Activated naive CD8-positive, alpha-beta T cell treated with anti-CD3 and anti-CD28 coated beads for 36 hours (primary cell): Measurements from ENCODE around the gene ECT2L. TPM values are rescaled to one million over a fixed set of nuclear protein-coding genes. Genes with fewer than 3 reads are reported as not detected.
A peak's percentile ranks its signal among the peaks of the same experiment; 100 is the strongest.
"Not testable (repeated sequence)": the region's sequence is repeated elsewhere in the genome, so short reads cannot be mapped to it uniquely, and the experiment has no call there.

Source experiments
- DNase-seq: peaks from one replicate; pipeline ENCODE4 v3.0.0; 2021
- H3K27ac Mint-ChIP-seq: one replicate; pipeline ENCODE4 v1.8.0; 2022; ENCODE audit warnings: mild to moderate bottlenecking, moderate library complexity, mixed read lengths
- H3K27me3 Mint-ChIP-seq: one replicate; pipeline ENCODE4 v1.8.0; 2022; ENCODE audit warnings: mild to moderate bottlenecking, mixed read lengths
- H3K36me3 Mint-ChIP-seq: one replicate; pipeline ENCODE4 v1.8.0; 2021; ENCODE audit warnings: mild to moderate bottlenecking, mixed read lengths
- H3K4me1 Mint-ChIP-seq: one replicate; pipeline ENCODE4 v1.8.0; 2021; ENCODE audit warnings: mixed read lengths
- H3K4me3 Mint-ChIP-seq: one replicate; pipeline ENCODE4 v1.8.0; 2022; ENCODE audit warnings: mild to moderate bottlenecking, moderate library complexity, mixed read lengths
- H3K9me3 Mint-ChIP-seq: one replicate; pipeline ENCODE4 v1.8.0; 2022; ENCODE audit warnings: mixed read lengths
- total RNA-seq, 2 experiments: library from RNA; stranded (reverse); gene quantifications; one replicate each; pipeline ENCODE4 v1.2.3, GENCODE V29; 2021

Gene ECT2L
- total RNA-seq, 2 experiments from 2014 or later = not detected

DNA sequence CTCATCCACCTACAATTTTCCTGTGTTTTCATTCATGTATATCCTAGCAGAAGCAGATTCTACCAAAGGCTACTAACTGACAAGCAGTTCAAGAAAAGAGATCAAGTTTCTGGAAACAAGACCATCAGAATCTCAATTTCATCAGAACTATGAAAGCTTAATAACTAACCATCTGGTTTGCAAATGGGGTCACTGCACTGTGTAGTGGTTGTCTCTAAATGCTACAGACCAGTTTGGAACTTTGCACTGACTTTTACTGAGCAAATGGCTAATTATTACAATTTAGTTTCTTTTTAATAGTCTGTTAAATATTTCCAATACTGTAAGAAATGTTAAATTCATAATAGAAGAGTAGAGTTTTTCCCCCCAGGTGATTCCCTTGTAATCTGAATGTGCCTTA is 127.7 kb downstream of the ECT2L start:
- Mint-ChIP-seq H3K4me3 (no peak overlapping the region), H3K9me3 (no peaks in the 10 kb centered on the region), H3K4me1 (no peaks in the 10 kb centered on the region), H3K27ac (no peak overlapping the region), H3K27me3 (no peaks in the 10 kb centered on the region), H3K36me3 (peaks cover 13% of the 10 kb centered on the region)
- DNase-seq = no peak

GRCh38 chr6:138925806-138926205 is 129.9 kb downstream of the ECT2L start:
- H3K27me3 Mint-ChIP-seq = no peaks in the 10 kb centered on the region
- no peaks in the 10 kb centered on the region for H3K4me1 Mint-ChIP-seq
- peaks cover 11% of the 10 kb centered on the region for H3K36me3 Mint-ChIP-seq
- no peak overlapping the region for H3K27ac Mint-ChIP-seq
- H3K4me3 Mint-ChIP-seq = no peak overlapping the region
- DNase-seq = no peak
- H3K9me3 Mint-ChIP-seq = no peaks in the 10 kb centered on the region

DNA sequence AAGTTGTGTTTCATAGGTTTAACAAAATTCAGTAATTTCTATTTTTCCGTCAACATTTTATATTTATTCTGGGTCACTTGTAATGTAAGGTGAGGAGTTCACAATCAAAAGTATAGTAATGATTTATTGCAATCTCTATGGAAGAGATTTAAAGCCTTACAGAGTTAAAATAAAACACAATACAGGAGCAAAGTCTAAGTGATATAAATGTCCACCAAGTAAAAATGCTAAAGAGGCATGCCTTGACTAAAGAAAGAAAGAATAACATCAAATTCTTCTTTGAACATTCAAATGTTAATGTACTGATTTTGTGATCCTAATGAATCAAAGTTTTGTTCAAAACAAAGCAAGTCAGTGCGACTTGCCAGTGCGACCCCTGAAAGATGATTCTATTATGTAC is 130.7 kb downstream of the ECT2L start:
- Mint-ChIP-seq H3K4me1 (peaks cover under 1% of the 10 kb centered on the region), H3K27ac (no peak overlapping the region), H3K27me3 (no peaks in the 10 kb centered on the region), H3K4me3 (no peak overlapping the region), H3K36me3 (peaks cover 11% of the 10 kb centered on the region), H3K9me3 (no peaks in the 10 kb centered on the region)
- DNase-seq = no peak

- Mint-ChIP-seq H3K27ac (no peak overlapping the region), H3K4me3 (no peak overlapping the region), H3K36me3 (peaks cover 21% of the 10 kb centered on the region), H3K9me3 (no peaks in the 10 kb centered on the region), H3K4me1 (peaks cover 5% of the 10 kb centered on the region), H3K27me3 (no peaks in the 10 kb centered on the region)
- no peak for DNase-seq
These were observed 135.8 kb downstream of the ECT2L start for GRCh38 chr6:138931660-138932059.

- H3K4me3 Mint-ChIP-seq, H3K27ac Mint-ChIP-seq, H3K27me3 Mint-ChIP-seq, H3K4me1 Mint-ChIP-seq, DNase-seq, H3K9me3 Mint-ChIP-seq: not testable (repeated sequence)
- peaks cover 51% of the 10 kb centered on the region for H3K36me3 Mint-ChIP-seq
These were observed 141.0 kb downstream of the ECT2L start for GRCh38 chr6:138936873-138937272.

GRCh38 chr6:138943089-138943625 is 147.3 kb downstream of the ECT2L start:
- Mint-ChIP-seq H3K36me3 (peaks cover 48% of the 10 kb centered on the region), H3K27ac (peak overlapping the region; percentile 26), H3K4me1 (peaks cover 32% of the 10 kb centered on the region), H3K27me3 (no peaks in the 10 kb centered on the region), H3K9me3 (peaks cover 7% of the 10 kb centered on the region), H3K4me3 (no peak overlapping the region)
- DNase-seq = no peak

GRCh38 chr6:138944412-138944811 is 148.5 kb downstream of the ECT2L start:
- Mint-ChIP-seq H3K4me3 (no peak overlapping the region), H3K9me3 (peaks cover 4% of the 10 kb centered on the region), H3K4me1 (peaks cover 40% of the 10 kb centered on the region), H3K27ac (no peak overlapping the region), H3K27me3 (no peaks in the 10 kb centered on the region), H3K36me3 (peaks cover 39% of the 10 kb centered on the region)
- peak; percentile 8 for DNase-seq

GRCh38 chr6:138945354-138945753 is 149.5 kb downstream of the ECT2L start:
- DNase-seq = no peak
- peaks cover 4% of the 10 kb centered on the region for H3K9me3 Mint-ChIP-seq
- H3K36me3 Mint-ChIP-seq = peaks cover 34% of the 10 kb centered on the region
- no peaks in the 10 kb centered on the region for H3K27me3 Mint-ChIP-seq
- H3K4me3 Mint-ChIP-seq = no peak overlapping the region
- peaks cover 47% of the 10 kb centered on the region for H3K4me1 Mint-ChIP-seq
- no peak overlapping the region for H3K27ac Mint-ChIP-seq

DNA sequence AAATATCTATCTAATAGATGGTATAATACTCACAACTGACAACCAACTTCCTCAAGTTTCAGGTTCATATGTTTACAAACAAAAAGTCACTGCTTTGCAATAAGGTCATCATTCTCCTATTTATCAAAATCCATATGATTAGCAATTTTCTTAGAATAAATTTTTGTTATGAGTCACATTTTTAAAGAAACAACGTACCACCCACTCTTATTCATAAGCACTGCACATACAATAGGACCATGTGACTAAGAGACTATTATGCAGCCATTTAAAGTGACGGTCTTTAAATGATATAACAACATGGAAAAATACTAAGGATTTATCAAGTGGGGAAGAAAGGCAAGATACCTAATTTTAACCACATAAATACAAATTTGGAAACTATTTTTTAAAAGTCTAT is 152.1 kb downstream of the ECT2L start:
- Mint-ChIP-seq H3K4me3 (no peak overlapping the region), H3K27ac (peak overlapping the region; percentile 42)

GRCh38 chr6:138948546-138949179 is 152.8 kb downstream of the ECT2L start:
- Mint-ChIP-seq H3K27ac (no peak overlapping the region), H3K9me3 (peaks cover 4% of the 10 kb centered on the region), H3K4me3 (no peak overlapping the region), H3K4me1 (peaks cover 65% of the 10 kb centered on the region), H3K27me3 (no peaks in the 10 kb centered on the region), H3K36me3 (peaks cover 22% of the 10 kb centered on the region)
- DNase-seq = no peak

More for the DNA sequence above, 152.1 kb downstream of the ECT2L start:
- no peaks in the 10 kb centered on the region for H3K27me3 Mint-ChIP-seq
- H3K36me3 Mint-ChIP-seq = peaks cover 21% of the 10 kb centered on the region
- peaks cover 4% of the 10 kb centered on the region for H3K9me3 Mint-ChIP-seq
- no peak for DNase-seq
- H3K4me1 Mint-ChIP-seq = peaks cover 58% of the 10 kb centered on the region

- Mint-ChIP-seq H3K4me3 (no peak overlapping the region), H3K4me1 (peaks cover 62% of the 10 kb centered on the region), H3K9me3 (peaks cover 4% of the 10 kb centered on the region), H3K27me3 (no peaks in the 10 kb centered on the region), H3K27ac (no peak overlapping the region), H3K36me3 (peaks cover 20% of the 10 kb centered on the region)
- DNase-seq = no peak
These were observed 157.6 kb downstream of the ECT2L start for GRCh38 chr6:138953451-138953850.

Other genes with a start within 250 kb of the ECT2L start
- 10 to 100 TPM; 15.5 to 16.6 TPM for gene CCDC28A, start 22.3 kb upstream of the ECT2L start, total RNA-seq
- gene REPS1, start 192.2 kb downstream of the ECT2L start, total RNA-seq = 10 to 100 TPM; 59.7 to 73.2 TPM
- 100 to 1,000 TPM; 192 to 196 TPM for gene ABRACL, start 232.7 kb downstream of the ECT2L start, total RNA-seq